ENCODE measurements around the gene ARID3B.

The ARID3B gene

DNA sequence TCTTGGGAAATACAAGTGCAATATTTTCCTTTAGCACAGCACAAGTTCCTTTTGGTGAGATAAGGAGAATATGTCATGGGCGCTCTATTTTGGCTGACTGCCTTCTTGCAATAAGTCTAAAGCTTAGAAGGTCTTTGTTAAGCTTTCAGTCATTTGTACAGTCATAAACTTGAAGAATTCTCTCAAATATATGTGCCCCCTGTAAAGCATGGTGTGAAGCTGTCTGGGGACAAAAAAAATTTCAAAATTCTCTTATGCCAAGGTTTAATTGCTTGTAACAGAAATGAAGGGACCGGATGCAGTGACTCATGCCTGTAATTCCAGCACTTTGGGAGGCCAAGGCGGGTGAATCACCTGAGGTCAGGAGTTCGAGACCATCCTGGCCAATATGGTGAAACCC, 21.7 kb upstream of the ARID3B start:
- no peak overlapping the region for H3K4me3 ChIP-seq (ENCODE audit: low read depth, low read length)
- no peak for DNase-seq (ENCODE audit: low read depth)

DNA sequence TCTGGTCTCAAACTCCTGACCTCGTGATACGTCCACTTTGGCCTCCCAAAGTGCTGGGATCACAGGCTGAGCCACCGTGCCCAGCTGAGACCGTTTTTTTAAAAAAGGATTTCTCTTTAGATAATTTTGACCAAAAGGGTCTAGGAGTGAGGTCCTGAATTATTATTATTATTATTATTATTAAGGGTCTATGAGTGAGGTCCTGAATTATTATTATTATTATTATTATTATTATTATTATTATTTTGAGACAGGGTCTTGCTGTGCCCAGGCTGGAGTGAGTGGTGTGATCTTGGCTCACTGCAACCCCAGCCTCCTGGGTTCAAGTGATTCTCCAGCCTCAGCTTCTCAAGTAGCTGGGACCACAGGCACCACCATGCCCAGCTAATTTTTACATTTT, 20.6 kb upstream of the ARID3B start:
- no peak overlapping the region for H3K4me3 ChIP-seq (ENCODE audit: low read depth, low read length)
- no peak for DNase-seq (ENCODE audit: low read depth)

More for the DNA sequence above, 21.7 kb upstream of the ARID3B start:
- TF ChIP-seq, protein P1, sequence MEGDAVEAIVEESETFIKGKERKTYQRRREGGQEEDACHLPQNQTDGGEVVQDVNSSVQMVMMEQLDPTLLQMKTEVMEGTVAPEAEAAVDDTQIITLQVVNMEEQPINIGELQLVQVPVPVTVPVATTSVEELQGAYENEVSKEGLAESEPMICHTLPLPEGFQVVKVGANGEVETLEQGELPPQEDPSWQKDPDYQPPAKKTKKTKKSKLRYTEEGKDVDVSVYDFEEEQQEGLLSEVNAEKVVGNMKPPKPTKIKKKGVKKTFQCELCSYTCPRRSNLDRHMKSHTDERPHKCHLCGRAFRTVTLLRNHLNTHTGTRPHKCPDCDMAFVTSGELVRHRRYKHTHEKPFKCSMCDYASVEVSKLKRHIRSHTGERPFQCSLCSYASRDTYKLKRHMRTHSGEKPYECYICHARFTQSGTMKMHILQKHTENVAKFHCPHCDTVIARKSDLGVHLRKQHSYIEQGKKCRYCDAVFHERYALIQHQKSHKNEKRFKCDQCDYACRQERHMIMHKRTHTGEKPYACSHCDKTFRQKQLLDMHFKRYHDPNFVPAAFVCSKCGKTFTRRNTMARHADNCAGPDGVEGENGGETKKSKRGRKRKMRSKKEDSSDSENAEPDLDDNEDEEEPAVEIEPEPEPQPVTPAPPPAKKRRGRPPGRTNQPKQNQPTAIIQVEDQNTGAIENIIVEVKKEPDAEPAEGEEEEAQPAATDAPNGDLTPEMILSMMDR (IDR thresholded peaks at IDR 0.05; ENCODE audit: control insufficient read depth, extremely low read depth, insufficient read depth), result no peak

DNA sequence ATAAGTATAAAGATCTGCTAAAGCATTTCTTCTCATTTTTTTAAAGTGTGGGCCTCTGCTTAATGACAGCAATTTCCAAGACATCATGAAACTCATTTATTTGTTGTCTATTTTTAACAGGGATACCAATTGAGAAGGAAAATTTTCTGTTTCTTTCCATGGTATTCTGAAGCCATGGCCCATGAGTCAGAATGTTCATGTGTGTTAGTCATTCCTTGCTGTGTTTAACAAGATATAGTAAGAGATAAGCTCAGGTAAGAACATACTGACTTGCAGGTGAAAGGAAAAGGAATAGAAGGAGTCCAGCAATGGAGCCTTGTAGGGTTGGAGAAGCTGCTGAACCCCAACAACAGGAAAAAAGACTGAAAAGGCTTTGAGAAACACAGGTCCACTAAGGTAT, 17.0 kb upstream of the ARID3B start:
- no peak overlapping the region for H3K4me3 ChIP-seq (ENCODE audit: low read depth, low read length)
- TF ChIP-seq, protein P1 (IDR thresholded peaks at IDR 0.05; ENCODE audit: control insufficient read depth, extremely low read depth, insufficient read depth), result no peak
- peak; percentile 14 for DNase-seq (ENCODE audit: low read depth)

More for the DNA sequence above, 20.6 kb upstream of the ARID3B start:
- TF ChIP-seq, protein P1 (IDR thresholded peaks at IDR 0.05; ENCODE audit: control insufficient read depth, extremely low read depth, insufficient read depth), result no peak

DNA sequence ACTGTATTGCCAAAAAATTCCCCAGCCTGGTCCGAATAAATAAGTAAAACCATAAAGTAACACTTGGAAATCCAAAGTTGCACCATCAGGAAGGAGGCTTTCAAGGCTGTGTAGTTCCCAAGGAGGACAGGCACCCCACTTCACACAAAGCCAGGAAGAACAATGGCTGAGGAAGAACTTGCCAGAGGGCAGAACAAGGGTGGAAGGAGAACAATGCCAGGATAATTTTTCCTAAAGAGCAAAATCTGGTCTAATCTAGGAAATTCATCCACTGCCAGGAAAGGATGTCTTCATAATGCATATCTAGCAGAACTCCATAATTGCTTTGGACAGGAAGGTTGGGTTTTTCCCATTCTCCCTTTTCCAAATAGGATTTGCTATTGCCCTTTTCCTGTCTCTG, 15.7 kb upstream of the ARID3B start:
- TF ChIP-seq, protein P1 (IDR thresholded peaks at IDR 0.05; ENCODE audit: control insufficient read depth, extremely low read depth, insufficient read depth), result no peak
- H3K4me3 ChIP-seq (ENCODE audit: low read depth, low read length), result no peak overlapping the region
- DNase-seq (ENCODE audit: low read depth), result no peak

DNA sequence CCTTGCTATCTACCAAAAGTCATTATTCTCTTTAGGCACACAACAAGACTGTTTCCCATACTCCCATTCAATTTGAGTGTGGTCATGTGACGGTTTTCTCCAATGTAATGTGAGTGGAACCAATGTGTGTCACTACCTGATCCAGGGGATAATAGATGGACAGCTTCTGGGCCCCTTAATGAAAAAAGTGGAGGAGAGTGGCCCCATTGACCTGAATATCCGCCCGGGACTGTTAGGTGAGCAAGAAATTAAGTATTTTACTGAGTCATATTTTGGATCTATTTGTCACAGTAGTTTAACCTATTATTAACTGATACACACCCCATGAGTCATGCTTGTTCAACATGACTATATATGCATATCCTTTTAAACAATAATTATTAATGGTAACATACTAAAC, 15.1 kb upstream of the ARID3B start:
- TF ChIP-seq, protein P1 (IDR thresholded peaks at IDR 0.05; ENCODE audit: control insufficient read depth, extremely low read depth, insufficient read depth), result no peak
- no peak overlapping the region for H3K4me3 ChIP-seq (ENCODE audit: low read depth, low read length)
- no peak for DNase-seq (ENCODE audit: low read depth)

DNA sequence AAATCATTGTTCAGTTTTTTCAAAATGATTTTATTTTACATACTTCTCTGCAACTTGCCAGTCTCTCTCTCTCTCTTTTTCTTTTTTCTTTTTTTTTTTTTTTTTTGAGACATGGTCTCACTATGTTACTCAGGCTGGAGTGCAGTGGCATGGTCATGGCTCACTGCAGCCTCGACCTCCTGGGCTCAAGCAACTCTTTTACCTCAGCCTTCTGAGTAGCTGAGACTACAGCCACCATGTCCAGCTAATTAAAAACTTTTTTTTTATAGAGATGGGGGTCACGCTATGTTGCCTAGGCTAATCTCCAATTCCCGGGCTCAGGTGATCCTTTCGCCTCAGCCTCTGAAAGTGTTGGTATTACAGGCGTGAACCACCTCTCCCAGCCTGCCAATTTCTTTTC, 12.1 kb upstream of the ARID3B start:
- DNase-seq (ENCODE audit: low read depth), result no peak
- TF ChIP-seq, protein P1 (IDR thresholded peaks at IDR 0.05; ENCODE audit: control insufficient read depth, extremely low read depth, insufficient read depth), result no peak
- no peak overlapping the region for H3K4me3 ChIP-seq (ENCODE audit: low read depth, low read length)

DNA sequence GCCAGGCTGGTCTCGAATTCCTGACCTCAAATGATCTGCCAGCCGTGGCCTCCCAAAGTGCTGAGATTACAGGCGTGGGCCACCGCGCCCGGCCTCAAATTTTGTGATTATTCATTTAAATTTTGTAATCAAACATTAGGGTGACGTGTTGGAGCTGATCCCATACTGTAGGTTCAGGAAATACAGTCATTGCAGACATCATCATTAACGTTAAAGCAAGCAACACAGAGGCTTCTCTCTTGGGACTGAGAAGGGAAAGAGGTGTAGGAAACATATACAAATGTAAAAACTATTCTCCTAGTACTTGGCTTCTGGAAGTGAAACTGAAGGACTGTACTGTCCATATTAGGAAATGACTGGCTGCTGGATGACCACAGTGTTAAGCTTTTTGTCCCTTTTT, 11.1 kb upstream of the ARID3B start:
- H3K4me3 ChIP-seq (ENCODE audit: low read depth, low read length), result no peak overlapping the region
- TF ChIP-seq, protein P1 (IDR thresholded peaks at IDR 0.05; ENCODE audit: control insufficient read depth, extremely low read depth, insufficient read depth), result no peak
- DNase-seq (ENCODE audit: low read depth), result no peak

Data from LNCaP clone FGC (cell line).